Measurements from ENCODE around the gene SLC2A5.
"Not testable (repeated sequence)": the region's sequence is repeated elsewhere in the genome, so short reads cannot be mapped to it uniquely, and the experiment has no call there.

The SLC2A5 gene

DNA sequence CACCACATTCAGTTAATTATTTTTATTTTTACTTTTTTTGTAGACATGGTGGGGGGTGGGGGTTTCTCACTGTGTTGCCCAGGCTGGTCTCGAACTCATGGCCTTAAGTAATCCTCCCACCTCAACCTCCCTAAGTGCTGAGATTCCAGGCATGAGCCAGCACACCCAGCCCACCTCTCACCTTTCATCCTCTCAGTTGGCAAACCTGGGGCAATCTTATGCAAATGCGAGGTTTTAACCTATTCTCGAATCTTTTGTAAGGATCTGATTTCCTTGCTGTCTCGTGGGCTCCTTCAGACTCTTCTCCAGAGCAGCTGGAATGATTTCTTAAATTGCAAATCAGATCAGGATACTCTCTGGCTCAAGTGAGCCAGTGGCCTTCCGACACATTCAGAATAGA is 36.1 kb downstream of the SLC2A5 start:
- DNase-seq: no peak

DNA sequence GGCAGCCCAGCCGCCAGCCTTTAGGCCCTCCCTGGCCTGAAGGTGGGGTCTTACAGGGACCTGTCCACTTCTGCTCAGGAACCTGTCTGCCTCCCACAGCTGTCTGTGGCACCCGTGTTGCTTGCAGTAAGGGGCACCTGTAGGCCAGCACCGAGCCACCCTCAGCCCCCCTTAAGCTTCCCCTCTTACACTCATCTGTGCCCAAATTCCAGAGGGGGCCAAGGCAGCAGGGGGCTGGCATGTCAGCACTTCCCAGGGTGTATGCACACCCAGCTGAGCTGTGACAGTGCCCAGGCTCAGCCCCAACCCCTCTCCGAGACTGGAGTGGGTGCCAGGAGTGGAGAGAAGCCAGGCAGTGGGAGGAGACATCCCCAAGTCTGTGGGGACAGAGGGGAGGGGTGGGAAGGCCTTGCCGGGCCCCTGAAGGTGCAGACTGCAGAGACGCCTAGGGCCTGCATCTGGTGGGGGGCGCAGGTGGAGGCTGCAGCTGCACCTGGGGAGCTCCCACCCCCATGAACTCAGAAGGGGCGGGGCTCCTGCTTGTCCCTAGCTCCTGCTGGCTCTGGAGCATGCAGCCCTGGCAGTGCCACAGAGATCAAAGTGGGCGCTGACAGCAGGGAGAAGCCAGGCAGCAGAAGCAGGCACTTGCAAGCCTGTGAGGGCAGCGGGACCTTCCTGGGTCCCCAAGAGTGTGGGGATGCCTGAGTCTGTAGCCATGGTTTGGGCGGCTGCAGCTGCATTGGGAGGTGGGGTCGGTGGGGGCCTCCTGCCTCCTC is 37.8 kb downstream of the SLC2A5 start:
- DNase-seq: no peak

DNA sequence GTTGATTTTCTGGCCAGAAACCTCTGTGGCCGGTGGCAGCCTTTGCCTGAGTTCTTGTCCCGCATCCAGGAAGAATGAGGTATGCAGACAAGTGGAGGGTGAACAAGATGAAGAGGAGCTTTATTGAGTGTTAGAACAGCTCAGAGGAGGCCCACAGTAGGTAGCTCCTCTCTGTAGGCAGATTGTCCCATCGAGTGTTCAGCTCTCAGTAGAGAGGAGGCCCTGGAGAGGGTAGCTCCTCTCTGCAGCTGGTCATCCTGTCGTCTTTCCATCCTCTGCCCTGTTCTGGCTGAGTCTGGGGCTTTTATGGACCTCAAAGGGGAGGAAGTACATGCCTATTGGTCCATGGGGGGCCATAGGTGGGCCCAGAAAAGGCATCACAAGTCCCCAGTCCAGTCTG is 38.4 kb downstream of the SLC2A5 start:
- not testable (repeated sequence) for DNase-seq

- DNase-seq: no peak
Measured at GRCh38 chr1:9028921-9029705, 40.3 kb downstream of the SLC2A5 start.

DNA sequence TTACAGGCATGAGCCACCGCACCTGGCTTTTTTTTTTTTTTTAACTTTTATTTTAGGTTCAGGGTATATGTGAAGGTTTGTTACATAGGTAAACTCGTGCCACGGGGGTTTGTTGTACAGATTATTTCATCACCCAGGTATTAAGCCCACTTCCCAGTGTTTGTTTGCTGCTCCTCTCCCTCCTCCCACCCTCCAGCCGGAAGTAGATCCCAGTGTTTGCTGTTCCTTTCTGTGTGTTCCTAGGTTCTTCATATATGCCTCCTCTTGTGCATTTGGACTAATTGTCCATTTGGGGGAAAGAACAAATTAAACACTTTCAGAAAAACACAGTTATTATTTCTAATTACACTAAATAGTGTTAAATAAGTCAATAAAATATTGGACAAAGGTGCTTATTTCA is 42.1 kb downstream of the SLC2A5 start:
- DNase-seq: no peak

- no peak for DNase-seq
Measured at GRCh38 chr1:9025449-9025848, 44.0 kb downstream of the SLC2A5 start.

- no peak for DNase-seq
Measured at GRCh38 chr1:9024837-9025236, 44.6 kb downstream of the SLC2A5 start.

GRCh38 chr1:9022773-9023172 is 46.7 kb downstream of the SLC2A5 start:
- DNase-seq: no peak

DNA sequence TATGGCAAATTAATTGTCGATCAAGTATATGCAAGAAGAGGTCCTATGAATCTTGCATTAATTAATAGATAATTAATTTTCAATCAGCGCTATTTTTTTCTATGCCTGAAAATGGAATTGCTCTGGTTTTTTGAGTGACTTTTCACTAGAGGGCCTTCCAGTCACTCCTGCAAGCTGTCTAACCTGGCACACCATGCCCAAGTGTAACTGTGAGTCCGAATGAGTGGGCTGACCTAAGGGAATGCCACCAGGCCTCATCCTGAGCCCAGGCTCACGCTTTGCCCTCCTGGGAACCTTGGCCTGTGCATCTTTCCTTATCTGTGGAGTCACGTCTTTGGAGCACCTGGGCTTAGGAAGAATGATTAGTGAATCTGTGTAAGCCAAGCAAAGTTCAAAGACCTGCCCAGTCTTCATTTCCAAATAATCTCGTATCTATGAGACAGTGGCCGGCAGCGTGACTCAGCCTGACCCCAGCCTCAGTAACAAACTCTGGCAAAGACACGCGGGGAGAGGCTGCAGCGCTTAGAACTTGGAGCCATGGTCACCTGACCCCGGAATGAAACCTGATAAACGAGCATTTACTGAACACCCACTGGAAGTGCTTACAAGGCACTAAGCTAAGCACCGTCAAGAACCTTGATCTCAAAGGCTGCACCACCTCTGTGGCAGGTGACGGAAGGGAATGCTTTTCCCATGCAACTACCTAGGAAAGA is 47.3 kb downstream of the SLC2A5 start:
- DNase-seq: not testable (repeated sequence)

DNA sequence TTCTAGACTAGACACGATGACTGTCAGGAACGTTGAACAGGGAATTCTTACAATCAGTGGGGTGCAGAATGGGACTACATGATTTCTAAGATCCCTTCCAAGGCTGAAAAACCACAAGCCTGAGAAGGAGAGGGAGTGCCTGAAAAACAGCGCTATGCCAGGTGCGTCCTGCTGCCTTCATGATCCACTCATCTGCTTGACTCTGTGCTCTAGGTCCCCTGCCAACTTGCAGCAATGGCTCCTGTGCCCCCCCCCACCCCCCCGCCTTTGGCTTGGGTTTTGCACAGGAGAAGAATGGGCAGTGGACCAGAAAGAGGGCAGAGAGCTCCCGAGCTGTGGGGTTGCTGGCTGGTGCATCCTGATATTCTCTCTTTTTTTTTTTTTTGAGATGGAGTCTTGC is 49.1 kb downstream of the SLC2A5 start:
- DNase-seq: no peak

DNA sequence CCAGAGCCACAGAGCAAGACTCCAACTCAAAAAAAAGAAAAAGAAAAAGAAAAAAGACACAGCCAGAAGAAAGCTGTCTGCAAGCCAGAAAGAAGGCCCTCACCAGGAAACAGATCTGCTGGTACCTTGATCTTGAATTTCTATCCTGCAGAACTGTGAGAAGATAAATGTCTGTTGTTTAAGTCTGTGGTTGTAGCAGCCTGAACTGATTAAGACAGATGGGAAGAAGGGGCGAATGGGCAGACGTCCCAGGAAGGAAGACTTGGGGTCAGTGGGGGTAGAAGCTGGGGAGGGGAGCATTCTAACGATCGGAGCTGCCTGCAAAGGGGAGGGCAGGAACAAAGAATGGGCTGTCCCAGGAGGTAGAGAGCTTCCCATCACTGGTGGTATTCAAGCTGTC is 49.5 kb downstream of the SLC2A5 start:
- no peak for DNase-seq

- no peak for DNase-seq
Measured at GRCh38 chr1:9018333-9018732, 51.1 kb downstream of the SLC2A5 start.

GRCh38 chr1:9016455-9016854 is 53.0 kb downstream of the SLC2A5 start:
- no peak for DNase-seq

- DNase-seq: no peak
Measured at GRCh38 chr1:9014475-9015375, 54.7 kb downstream of the SLC2A5 start.

DNA sequence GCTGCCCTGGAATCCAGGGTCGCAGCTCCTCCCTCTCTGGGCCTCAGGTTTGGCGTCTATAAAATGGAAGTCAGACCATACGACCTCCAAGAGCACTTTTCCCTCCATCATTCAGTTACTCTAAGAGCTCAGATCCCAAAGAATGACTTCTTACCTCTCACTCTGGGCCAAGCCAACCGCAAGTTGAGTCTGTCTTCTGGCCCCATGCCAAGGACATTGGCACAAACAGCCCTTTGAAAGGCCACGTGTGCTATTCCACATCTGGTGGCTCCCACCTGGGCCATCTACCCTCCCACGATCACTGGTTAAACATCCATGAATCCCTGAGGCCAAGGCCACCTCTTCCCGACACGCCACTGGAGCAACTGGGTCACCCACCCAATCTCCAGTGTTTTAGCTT is 55.6 kb downstream of the SLC2A5 start:
- no peak for DNase-seq

DNA sequence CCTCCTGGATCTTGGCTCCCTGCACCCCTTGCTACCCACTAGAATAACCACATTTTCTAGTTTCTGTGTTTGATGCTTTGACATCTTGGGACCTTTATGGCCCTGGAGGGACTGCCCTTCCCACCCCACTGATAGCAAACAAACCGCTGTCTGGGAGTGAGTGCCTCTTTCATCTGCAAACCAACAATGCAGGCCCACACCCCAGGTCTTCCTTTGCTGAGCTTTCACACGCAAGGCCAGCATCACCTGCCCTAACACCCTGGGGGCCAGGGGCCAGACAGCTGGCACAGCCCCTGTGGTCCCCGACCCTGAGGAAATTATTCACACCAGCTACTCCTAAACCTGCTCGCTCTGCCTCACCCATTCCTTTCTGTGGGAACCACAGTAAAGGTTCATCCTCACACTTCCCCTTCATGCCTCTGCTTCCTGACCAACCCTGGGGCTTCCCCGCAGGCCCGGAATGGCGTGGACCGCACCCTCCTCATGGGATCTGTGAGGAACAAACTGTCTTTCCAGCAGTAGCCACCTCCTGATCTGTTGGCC is 58.6 kb downstream of the SLC2A5 start:
- no peak for DNase-seq

DNA sequence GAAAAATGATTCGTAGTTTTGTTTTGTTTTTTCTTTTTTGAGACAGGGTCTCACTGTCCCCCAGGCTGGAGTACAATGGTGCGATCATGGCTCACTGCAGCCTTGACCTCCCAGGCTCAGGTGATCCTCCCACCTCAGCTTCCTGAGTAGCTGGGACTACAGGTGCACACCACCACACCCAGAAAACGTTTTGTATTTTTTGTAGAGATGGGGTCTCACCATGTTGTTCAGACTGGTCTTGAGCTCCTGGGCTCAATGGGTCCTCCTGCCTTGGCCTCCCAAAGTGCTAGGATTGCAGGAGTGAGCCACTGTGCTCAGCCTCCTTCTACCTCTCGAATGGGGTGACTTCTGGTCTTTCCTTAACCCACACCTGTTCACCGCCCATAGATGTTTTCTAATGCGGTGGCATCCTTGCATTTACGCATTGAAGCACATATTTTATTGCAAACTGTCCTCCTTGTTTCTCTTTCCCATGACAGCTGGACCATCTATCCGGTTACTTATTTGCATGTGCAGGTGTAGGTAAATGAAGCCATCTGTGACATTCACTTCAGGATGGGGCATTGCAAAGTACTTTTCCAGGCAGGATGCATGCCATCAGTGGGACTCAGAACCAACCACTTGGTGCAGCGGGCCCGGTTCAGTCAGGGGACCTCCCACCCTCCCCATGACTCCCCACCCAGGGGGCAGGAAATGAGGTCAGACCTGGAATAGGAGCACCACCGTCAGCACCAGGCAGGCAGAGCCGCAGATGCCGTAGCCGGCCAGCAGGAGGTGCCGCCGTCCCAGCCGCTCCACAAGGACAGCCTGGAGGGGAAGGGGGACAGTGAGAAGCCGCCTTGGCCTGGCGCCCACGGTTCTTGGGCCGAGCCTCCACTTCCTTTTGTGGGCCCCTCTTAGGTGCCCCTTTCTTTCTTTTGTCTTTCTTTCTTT is 59.7 kb downstream of the SLC2A5 start:
- no peak for DNase-seq

- no peak for DNase-seq
Measured at GRCh38 chr1:9008236-9008635, 61.2 kb downstream of the SLC2A5 start.

DNA sequence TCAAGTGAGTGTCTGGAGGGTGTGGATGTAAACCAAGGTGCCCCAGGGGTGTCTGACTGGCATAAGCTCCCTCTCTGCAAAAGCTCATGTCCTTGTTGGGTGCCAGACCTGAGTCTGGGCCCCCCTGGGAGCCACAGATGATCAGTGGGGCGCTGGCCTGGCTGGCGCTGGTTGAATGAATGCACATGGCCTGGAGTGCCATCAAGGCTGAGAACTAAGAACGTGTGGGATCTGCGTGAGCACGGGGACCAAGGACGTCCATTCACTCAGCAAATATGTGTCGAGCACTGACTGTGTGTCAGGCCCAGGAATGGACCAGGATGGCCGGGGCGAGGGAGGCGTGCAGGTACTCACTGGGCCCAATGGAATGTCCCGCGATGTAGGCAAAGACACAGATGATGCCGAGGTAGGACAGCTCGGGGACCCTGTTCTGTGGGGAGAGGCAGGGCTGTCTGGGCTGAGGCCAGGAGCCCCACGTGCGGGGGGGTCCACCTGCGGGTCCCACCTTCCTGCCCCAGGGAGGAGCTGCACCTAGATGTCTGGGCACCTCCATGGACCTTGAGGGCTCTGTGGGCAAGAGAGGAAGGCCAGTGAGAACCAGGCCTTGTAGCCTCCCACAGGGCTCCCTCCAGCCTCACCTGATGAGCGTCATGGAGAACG is 62.3 kb downstream of the SLC2A5 start:
- no peak for DNase-seq

GRCh38 chr1:9005395-9005708 is 64.1 kb downstream of the SLC2A5 start:
- DNase-seq: no peak

Measured in activated gamma-delta T cell (primary cell).